22Rv1 (cell line): Measurements from ENCODE around the gene MYO19.

Experiments used
- CTCF ChIP-seq: fragments of 450-650 bp; IDR thresholded peaks from 2 replicates; pipeline ENCODE4 v1.5.1; 2017; ENCODE audit warnings: mild to moderate bottlenecking
- ZFX ChIP-seq: fragments of 450-650 bp; IDR thresholded peaks from 2 replicates; pipeline ENCODE4 v1.6.1; 2017; ENCODE audit warnings: antibody characterized with exemption, borderline replicate concordance

DNA sequence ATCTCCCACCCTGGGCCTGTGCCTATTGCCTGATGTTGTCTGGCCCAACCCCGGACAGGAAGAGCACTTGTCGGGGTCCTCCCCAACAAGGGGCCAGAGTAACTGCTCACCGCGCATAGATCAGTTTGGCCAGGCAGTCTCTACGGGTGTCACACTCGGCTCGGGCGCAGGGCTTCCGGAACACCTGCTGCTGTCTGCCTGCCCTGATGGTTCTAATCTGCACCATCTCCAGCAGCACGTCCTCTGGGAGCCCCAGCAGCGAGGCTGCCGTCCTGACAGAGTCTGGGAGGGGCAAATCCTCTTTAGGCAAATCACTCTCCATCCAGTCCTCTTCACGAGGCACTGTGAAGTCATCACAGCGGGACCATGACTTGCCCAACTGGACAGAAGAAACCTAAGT lies 24.0 kb downstream of the MYO19 start:
- TF ChIP-seq CTCF (no peak), ZFX (no peak)
